ENCODE data around the gene DAPK1.

The DAPK1 gene

GRCh38 chr9:87492642-87493041 lies 5.0 kb upstream of the DAPK1 start:
- POLR2A ChIA-PET, result no interaction called here
- DNase-seq (ENCODE audit: extremely low spot score), result no peak
- CTCF ChIA-PET, result interaction anchor here (1.1 kb wide), 1 partner anchor 12 kb away, joined by 3 read pairs; no protein-coding TSS in a partner anchor
- no peak for TF ChIP-seq CTCF (IDR thresholded peaks at IDR 0.05; ENCODE audit: control extremely low read depth, extremely low read depth, low read depth, missing control alignments)

DNA sequence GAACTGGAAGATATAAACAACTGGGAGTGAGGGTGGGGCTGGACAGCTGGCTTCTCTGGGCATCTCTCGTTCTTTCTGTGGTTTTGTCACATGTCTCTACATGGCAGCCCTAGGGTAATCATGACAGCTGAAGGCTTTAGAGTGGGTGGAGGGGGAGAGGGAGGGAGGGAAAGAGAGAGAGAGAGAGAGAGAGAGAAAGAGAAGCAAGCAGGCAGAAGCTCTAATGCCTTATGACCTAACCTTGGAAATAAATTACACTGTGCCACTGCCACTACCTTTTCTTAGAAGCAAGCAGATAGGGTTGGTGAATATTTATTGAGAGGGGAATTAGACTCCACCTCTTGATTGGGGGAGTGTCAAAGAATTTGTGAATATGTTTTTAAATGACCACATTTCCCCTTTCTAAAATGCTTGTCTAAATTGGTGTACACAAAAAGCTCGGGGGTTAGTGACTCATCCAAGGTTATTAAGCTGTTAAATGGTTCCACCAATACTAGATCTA lies 2.6 kb upstream of the DAPK1 start:
- no peak for TF ChIP-seq CTCF (IDR thresholded peaks at IDR 0.05; ENCODE audit: control extremely low read depth, extremely low read depth, low read depth, missing control alignments)
- CTCF ChIA-PET, result no interaction called here
- no peak for DNase-seq (ENCODE audit: extremely low spot score)
- POLR2A ChIA-PET, result interaction anchor here (0.7 kb wide), 1 partner anchor 115 kb away, joined by 3 read pairs; no protein-coding TSS in a partner anchor

DNA sequence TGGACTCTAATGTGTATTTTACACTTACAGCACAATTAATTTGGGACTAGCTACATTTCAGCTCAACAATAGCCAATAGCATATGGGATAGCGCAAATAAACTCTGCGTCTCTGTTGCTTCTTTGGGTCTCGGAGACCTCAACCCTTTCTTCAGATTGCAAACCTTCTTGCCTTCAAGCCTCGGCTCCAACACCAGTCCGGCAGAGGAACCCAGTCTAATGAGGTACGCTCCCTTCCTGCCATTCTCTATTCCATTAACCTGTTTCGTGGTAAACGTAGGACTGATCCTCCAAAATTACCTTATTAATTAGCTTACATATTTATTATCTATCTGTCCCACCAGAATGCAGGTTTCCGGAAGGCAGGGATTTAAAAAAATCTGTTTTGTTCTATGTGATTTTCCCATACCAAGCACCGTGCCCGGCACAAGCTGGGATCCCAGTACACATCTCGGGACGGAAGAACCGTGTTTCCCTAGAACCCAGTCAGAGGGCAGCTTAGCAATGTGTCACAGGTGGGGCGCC lies 525 bp upstream of the DAPK1 start:
- DNase-seq (ENCODE audit: extremely low spot score), result no peak
- CTCF ChIA-PET, result interaction anchor here (0.8 to 2.4 kb wide), 13 partner anchors 11 to 159 kb away, joined by 3 to 12 read pairs (median 4); no protein-coding TSS in a partner anchor
- TF ChIP-seq CTCF (IDR thresholded peaks at IDR 0.05; ENCODE audit: control extremely low read depth, extremely low read depth, low read depth, missing control alignments), result peak; percentile 10
- POLR2A ChIA-PET, result no interaction called here

GRCh38 chr9:87498046-87498810 lies 561 bp downstream of the DAPK1 start:
- peak; percentile 52 for DNase-seq (ENCODE audit: extremely low spot score)
- POLR2A ChIA-PET, result interaction anchor here (1.0 kb wide), 1 partner anchor 34 kb away, joined by 3 read pairs; no protein-coding TSS in a partner anchor
- CTCF ChIA-PET, result interaction anchor here (1.2 to 2.4 kb wide), 10 partner anchors 11 to 160 kb away, joined by 3 to 12 read pairs (median 6); no protein-coding TSS in a partner anchor
- no peak for TF ChIP-seq CTCF (IDR thresholded peaks at IDR 0.05; ENCODE audit: control extremely low read depth, extremely low read depth, low read depth, missing control alignments)

DNA sequence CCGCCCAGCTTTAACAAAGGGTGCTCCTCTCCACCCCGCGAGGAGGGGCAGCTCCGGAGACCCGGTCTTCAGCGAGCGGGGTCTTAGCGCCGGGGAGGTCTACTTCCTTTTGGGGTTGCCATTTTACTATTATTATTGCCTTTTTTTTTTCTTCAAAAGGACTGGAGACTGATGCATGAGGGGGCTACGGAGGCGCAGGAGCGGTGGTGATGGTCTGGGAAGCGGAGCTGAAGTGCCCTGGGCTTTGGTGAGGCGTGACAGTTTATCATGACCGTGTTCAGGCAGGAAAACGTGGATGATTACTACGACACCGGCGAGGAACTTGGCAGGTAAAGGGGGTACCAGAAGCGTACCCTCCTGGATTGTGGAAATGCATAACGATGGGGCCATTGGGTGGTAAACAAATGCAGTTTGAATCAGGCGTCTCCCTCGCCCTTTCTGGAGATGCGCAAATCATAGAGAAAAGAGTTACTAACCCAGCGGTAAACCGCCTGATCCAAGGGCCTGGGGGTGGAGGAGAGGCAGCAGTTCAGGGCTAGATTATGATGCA lies 1.2 kb downstream of the DAPK1 start:
- TF ChIP-seq CTCF (IDR thresholded peaks at IDR 0.05; ENCODE audit: control extremely low read depth, extremely low read depth, low read depth, missing control alignments), result no peak
- DNase-seq (ENCODE audit: extremely low spot score), result no peak
- ChIA-PET CTCF (interaction anchor here (1.2 to 2.4 kb wide), 4 partner anchors 11 to 70 kb away, joined by 3 to 7 read pairs (median 6); no protein-coding TSS in a partner anchor), POLR2A (interaction anchor here (1.0 kb wide), 1 partner anchor 35 kb away, joined by 3 read pairs; no protein-coding TSS in a partner anchor)

- CTCF ChIA-PET, result interaction anchor here (0.9 to 1.9 kb wide), 4 partner anchors 10 to 17 kb away, joined by 3 to 7 read pairs (median 4); no protein-coding TSS in a partner anchor
- DNase-seq (ENCODE audit: extremely low spot score), result peak; percentile 55
- POLR2A ChIA-PET, result interaction anchor here (1.0 kb wide), 1 partner anchor 35 kb away, joined by 3 read pairs; no protein-coding TSS in a partner anchor
- no peak for TF ChIP-seq CTCF (IDR thresholded peaks at IDR 0.05; ENCODE audit: control extremely low read depth, extremely low read depth, low read depth, missing control alignments)
Observed at GRCh38 chr9:87499424-87500017, 1.9 kb downstream of the DAPK1 start.
